NCI-H1417 (cell line): ENCODE measurements around the gene SPATA31D1.
"Not testable (repeated sequence)": the region's sequence is repeated elsewhere in the genome, so short reads cannot be mapped to it uniquely, and the experiment has no call there.

Source experiments
- DNase-seq, 3 experiments: peaks; one replicate each; lab custom pipeline; 2025; lab: John Stamatoyannopoulos, UW

Gene SPATA31D1

DNA sequence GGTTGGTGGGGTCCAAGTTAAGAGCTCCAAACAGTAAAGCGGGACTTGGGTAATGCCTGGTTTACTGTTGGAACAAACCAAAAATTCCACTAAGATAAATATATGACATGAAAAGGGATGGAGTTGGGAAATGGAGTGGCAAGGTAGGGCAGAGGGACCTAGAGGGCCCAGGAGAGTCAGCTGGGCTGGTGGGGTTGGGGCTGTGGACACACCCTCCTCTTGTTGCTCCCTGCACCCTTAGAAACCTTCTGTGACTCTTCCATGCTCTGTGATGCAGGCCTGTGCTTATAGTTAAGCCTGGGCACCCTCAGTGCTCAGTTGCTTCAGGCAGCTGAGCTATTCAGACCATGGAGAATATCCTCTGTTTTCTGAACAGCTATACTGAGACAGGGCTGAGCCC, at the start of gene SPATA31D1:
Gene SPATA31D1 (plus strand): TSS at position 301 of the 400 bp plus-strand sequence. CDS start 47 bp downstream, at position 348.
- not testable (repeated sequence) for DNase-seq

- DNase-seq, result not testable (repeated sequence)
These were observed 45.2 kb upstream of the SPATA31D1 start, which contains the start of gene SPATA31D3 for GRCh38 chr9:81943393-81943792. Gene SPATA31D3, plus strand, starts transcription at chr9:81943500. Its CDS starts 86 bp downstream, at chr9:81943586.

- not testable (repeated sequence) for DNase-seq
These were observed 39.9 kb upstream of the SPATA31D1 start for GRCh38 chr9:81948650-81949049.

DNA sequence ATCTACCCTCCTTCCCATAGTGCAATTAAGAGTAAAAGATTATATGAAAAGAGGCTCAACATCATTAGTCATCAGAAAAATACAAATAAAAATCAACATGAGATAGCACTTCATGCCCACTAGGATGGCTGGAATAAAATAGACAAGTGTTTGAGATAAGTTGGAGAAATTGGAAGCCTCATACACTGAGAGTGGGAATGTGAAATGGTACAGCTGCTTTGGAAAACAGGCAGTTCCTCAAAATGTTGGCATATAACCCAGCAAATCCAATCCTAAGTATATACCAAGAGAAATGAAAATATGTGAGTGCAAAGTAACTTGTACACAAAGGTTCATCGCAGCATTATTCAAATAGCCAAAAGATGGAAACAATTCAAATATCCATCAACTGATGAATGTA, 35.5 kb upstream of the SPATA31D1 start:
- no peak for DNase-seq

GRCh38 chr9:81955625-81956024, 32.9 kb upstream of the SPATA31D1 start:
- no peak for DNase-seq

GRCh38 chr9:81964218-81965171, 24.1 kb upstream of the SPATA31D1 start:
- DNase-seq, result no peak

DNA sequence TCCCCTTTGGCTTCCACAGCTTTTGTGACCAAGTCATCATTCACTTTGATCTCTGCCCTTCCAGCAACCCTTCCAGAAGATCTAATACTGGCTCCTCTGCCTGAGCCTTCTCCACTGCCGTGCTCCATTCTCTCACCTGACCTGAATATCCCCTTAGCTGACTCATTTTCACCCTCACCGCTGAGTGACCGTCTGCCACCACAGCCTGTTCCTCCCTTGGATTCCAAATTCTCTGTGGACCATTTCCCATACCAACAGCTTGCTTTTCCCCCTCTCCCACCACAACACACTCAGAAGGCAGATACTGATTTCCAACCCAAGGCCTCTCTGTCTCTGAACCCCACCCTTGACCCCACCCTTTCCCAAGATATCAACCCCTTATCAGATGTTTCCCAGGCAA, 20.5 kb upstream of the SPATA31D1 start:
- no peak for DNase-seq

DNA sequence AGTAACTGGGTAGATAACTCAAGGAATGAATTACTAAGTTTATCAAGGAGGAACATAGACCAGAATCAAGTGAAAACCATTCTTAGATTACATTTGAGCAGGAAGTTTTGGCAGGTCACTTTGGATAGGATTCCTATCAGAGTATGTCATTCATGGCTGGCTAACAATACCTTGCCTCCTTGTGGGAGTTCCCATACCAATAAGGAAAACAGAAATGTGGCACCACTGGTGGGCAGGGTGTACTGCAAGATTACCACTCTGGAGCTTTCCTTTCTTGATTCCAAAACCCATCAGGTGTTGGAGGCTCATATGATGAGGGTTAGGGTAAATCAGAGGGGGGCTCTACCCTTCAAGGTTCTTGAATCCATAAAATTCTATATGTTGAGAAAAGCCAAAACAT, 18.6 kb upstream of the SPATA31D1 start:
- no peak for DNase-seq

GRCh38 chr9:81971727-81972126, 16.8 kb upstream of the SPATA31D1 start:
- DNase-seq, result no peak

DNA sequence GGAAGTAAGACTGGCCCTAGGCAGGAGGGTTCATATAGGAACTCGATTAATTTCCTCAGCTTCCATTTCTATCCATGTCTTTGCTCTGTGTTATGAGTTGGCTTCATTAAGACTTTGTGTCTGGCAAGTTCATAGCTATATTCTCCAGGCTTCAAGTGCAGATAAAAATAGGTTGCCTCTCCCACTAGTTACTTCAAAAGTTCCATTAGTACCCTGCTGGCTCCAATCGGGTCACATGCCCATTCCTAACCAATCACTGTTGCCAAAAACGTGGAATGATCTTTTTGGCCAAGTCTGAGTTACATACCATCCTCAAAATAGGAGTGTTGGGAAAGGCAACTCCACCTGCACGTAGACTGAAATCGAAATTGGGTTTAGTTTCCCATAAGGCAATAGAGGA, 13.8 kb upstream of the SPATA31D1 start:
- no peak for DNase-seq

- no peak for DNase-seq
These were observed 12.2 kb upstream of the SPATA31D1 start for GRCh38 chr9:81976351-81976750.

GRCh38 chr9:81979196-81979595, 9.4 kb upstream of the SPATA31D1 start:
- no peak for DNase-seq

- DNase-seq, result no peak
These were observed 8.0 kb upstream of the SPATA31D1 start for GRCh38 chr9:81980568-81980967.

- no peak for DNase-seq
These were observed 6.7 kb upstream of the SPATA31D1 start for GRCh38 chr9:81981883-81982282.

- DNase-seq, result no peak
These were observed 3.6 kb upstream of the SPATA31D1 start for GRCh38 chr9:81984928-81985327.

- no peak for DNase-seq
These were observed 2.5 kb upstream of the SPATA31D1 start for GRCh38 chr9:81986051-81986450.

- no peak for DNase-seq
These were observed 1.1 kb downstream of the SPATA31D1 start for GRCh38 chr9:81989700-81990099.

DNA sequence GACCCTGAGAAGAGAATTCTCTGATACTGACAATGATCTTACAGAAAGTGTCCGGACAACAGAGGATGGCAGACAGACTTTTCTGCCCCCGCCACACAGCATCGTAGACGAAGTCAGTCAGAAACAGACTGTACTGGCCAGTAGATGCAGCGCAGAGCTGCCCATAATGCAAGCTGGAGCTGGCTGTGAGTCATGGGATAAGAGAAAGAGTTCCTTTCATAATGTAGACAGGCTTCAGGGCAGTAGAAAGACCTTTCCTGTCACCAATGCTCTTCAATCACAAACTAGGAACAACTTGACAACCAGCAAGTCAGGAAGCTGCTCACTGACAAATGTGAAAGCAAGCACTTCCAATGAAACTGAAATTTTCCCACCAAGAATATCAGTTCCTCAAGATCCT, 5.1 kb downstream of the SPATA31D1 start:
- DNase-seq, result no peak

DNA sequence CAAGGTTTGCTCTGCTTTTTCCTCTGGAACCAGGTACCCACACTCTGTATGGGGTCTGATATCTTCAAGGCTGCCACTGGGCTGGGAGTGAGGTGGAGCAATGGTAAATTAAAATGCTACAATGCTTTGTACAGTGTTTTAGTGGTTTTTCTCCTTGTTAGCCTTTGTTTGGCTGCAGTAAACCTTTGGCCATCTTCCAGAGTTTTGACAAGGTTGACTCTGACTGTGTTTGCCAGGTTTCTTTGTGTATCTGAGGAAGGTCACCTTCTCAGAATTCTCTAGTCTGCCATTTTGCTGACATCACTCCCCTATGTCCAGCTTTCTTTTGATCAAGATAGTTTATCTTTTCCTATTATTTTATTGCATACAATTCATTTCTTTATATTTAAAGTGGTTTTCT, 11.2 kb downstream of the SPATA31D1 start:
- DNase-seq, result no peak

DNA sequence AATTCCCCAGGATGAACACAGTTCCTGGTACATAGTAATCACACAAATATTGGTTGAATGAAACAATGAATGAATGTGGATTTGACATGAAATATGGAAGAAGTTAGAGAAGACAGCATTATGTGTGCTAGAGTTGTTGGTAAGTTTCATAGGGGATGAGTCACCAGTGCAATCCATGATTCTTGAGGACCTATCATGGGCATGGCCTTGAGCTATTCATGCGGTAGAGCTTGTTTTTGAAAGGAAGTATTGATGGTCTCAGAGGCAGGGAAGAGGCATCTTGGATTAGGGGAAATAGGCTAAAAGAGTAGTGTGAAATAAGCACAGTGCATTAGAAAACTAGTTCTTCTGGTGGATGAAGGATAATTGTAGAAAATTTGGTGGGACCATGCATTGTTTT, 22.1 kb downstream of the SPATA31D1 start:
- no peak for DNase-seq

DNA sequence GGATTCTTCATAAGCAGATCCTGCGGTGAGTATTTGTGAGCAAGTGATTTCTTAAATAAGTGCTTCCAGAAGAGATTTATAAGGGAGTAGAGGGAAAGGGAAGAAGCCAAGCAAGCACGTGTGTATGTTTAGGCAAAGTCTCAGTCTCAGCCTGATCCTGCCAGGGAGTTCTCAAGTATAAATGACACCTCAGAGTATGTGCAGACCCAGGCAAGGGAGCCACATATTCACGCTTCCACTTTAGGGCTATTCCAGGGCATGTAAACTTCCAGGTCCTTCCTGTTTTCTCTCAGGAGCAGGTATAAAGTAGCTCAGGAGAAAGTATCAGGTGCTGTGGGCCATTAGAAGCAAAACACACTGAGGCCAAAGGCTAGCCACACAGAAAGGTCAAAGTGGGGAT, 22.6 kb downstream of the SPATA31D1 start:
- no peak for DNase-seq

DNA sequence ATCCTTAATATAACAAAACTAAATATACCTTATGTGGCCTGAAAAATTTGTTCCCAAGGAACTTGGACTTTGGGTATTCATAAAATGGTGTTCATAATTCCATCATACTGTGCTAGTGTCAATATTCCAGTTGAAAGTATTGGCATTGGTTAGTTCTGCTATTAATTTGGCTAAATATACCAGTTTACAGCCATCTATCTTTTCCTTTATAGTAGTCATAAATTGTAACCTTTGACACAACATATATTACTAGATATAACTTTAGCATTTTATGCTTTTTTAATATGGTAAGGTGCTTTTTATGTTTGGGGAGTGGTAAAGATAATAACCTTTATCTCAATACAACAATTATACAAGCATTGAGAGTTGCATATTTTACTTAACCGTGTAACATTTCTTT, 23.7 kb downstream of the SPATA31D1 start:
- no peak for DNase-seq

DNA sequence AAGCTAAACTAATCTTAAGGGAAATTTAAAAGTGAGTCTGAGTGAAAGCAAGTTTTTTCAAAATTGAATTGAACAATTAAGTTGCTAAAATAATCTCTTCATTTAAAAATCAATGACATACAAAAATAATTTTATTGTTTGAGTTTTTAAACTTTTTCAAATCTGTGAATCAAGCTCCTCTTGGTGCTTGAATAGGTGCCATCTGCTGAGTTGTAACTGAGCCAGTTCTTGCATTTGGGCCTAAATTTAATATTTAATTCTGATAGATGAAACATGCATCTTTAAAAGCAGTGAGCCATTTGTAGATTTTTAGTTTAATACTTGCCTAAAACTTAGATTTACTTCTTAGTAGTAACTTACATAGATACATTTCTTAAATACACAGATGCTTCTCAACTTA, 31.8 kb downstream of the SPATA31D1 start:
- no peak for DNase-seq

GRCh38 chr9:82021198-82021597, 32.6 kb downstream of the SPATA31D1 start:
- no peak for DNase-seq
